AG09319 (cell line): ENCODE results near the gene LSAMP.
"Not testable (repeated sequence)": the region's sequence is repeated elsewhere in the genome, so short reads cannot be mapped to it uniquely, and the experiment has no call there.

ENCODE experiments used
- DNase-seq: peaks from one replicate; pipeline ENCODE4 v3.0.0-alpha.2; 2010; ENCODE audit warnings: low read depth; ENCODE audit errors: extremely low read depth
- TF ChIP-seq, protein P1 (sequence below): IDR thresholded peaks from 2 replicates; pipeline ENCODE4 v1.5.1; 2011; ENCODE audit warnings: low read depth, mild to moderate bottlenecking, inconsistent platforms, low read length, moderate library complexity

LSAMP gene

DNA sequence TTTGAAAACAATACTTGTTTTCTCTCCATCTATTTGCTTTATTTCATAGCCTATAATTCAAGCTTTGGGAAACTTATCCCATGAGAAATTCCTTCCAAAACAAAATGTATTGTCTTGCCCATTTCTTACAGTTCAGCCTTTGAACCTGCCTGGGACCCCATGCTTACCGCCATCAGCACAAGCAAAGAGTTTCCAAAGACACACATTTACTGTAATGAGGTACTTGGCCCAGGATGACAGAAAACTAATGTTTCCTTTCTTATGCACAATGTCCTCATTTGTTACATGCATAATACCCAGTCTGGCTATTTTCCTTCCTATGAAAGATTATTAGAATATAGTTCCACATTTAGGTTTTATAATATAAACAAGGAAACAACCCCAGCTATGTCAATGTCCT lies 641.6 kb downstream of the LSAMP start:
- TF ChIP-seq, protein P1, sequence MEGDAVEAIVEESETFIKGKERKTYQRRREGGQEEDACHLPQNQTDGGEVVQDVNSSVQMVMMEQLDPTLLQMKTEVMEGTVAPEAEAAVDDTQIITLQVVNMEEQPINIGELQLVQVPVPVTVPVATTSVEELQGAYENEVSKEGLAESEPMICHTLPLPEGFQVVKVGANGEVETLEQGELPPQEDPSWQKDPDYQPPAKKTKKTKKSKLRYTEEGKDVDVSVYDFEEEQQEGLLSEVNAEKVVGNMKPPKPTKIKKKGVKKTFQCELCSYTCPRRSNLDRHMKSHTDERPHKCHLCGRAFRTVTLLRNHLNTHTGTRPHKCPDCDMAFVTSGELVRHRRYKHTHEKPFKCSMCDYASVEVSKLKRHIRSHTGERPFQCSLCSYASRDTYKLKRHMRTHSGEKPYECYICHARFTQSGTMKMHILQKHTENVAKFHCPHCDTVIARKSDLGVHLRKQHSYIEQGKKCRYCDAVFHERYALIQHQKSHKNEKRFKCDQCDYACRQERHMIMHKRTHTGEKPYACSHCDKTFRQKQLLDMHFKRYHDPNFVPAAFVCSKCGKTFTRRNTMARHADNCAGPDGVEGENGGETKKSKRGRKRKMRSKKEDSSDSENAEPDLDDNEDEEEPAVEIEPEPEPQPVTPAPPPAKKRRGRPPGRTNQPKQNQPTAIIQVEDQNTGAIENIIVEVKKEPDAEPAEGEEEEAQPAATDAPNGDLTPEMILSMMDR, result no peak
- no peak for DNase-seq

DNA sequence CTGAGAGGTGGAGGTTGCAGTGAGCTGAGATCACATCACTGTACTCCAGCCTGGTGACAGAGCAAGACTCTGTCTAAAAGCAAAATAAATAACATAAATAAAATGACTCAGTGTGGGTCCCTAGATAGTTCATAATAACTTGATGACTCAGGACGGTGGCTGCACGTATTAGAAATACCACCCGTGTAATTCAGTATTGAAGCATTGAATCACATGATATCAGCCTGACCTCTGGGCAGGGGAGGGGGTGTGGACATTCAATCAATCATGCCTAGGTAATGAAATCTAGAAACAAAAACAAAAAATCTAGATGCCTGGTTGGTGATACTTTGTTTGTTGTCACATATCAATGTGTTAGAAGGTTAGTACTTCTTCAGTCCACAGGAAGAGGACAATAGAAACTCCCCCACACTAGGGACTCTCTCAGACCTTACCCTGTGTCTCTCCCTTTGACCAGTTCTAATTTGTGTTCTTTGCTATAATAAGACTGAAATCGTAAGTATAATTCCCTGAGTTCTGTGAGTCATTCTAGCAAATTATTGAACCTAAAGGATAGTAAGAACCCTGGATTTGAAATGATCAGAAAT lies 644.7 kb downstream of the LSAMP start:
- TF ChIP-seq, protein P1, result no peak
- DNase-seq, result no peak

DNA sequence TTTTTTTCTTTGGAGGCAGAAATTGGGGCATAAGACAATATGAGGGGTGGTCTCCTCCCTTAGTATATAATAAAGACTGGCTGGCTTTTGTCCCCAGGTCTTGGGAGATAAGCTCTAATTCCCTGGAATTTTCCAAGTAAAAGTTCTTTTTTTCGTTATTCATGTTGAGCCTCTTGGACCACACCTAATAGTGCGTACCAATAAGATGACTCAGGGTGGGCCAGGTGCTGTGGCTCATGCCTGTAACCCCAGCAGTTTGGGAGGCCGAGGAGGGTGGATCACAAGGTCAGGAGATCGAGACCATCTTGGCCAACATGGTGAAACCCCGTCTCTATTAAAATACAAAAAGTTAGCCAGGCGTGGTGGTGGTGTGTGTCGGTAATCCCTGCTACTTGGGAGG lies 645.2 kb downstream of the LSAMP start:
- not testable (repeated sequence) for DNase-seq

DNA sequence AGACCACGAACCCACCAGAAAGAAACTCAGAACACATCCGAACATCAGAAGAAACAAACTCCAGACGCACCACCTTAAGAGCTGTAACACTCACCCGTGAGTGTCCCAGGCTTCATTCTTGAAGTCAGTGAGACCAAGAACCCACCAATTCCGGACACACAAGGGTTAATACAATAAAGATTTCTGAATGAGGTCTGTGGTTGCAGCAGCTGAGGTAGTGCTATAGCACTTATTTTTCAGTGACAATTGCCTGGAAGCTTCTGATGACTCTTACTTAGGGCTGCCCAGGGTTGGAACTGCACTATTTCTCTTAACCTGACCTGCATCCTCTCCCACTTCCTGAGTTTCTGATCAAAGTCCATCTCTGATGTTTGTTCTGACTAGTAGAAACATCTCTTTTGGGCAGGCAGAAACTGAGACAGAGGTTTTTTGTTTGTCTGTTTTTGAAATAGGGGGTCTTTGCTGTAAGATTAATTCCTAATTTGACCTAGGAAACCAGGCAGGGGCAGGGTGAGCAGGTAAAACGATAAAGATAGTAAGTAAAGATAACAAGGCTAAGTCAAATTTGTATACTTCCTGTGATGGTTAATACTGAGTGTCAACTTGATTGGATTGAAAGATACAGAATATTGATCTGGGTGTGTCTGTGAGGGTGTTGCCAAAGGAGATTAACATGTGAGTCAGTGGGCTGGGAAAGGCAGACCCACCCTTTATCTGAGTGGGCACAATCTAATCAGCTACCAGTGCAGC lies 652.9 kb downstream of the LSAMP start:
- TF ChIP-seq, protein P1, result no peak
- DNase-seq, result no peak

DNA sequence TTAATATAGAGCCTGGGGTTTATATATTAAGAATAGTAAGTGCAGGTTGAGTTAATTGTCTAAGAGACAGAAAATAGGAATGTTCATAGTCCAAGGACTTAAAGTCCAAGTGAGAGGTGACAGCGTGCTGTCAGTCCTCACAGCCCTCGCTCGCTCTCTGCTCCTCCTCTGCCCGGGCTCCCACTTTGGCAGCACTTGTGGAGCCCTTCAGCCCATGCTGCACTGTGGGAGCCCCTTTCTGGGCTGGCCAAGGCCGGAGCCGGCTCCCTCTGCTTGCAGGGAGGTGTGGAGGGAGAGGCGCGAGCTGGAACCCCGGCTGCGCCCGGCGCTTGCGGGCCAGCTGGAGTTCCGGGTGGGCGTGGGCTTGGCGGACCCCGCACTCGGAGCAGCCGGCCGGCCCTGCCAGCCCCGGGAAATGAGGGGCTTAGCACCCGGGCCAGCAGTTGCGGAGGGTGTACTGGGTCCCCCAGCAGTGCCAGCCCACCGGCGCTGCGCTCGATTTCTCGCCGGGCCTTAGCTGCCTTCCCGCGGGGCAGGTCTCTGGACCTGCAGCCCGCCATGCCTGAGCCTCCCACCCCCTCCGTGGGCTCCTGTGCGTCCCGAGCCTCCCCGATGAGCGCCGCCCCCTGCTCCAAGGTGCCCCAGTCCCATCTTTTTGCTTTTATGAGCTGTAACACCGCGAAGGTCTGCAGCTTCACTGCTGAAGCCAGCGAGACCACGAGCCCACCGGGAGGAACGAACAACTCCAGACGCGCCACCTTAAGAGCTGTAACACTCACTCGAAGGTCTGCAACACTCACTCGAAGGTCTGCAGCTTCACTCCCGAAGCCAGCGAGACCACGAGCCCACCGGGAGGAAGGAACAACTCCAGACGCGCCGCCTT lies 653.8 kb downstream of the LSAMP start:
- not testable (repeated sequence) for DNase-seq

DNA sequence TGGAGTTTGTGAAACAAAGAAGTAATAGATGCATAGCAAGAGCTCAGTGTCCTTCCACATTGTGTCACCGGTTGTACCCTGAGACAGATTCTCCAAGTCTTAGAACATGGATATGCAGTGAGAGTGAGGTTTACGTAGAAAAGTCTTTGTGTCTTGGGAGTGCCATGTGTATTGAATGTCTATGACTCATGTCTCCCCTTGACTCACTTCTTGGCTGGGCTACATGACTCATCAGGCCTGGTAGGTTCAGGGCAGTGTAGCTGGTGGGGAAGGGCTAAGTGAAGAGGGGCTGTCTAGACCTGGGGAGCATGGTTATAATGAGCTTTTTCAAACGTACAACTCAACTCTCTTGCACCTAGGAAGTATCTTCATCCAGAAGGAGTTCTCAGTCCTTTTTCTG lies 654.5 kb downstream of the LSAMP start:
- TF ChIP-seq, protein P1, result no peak
- DNase-seq, result peak; percentile 68

DNA sequence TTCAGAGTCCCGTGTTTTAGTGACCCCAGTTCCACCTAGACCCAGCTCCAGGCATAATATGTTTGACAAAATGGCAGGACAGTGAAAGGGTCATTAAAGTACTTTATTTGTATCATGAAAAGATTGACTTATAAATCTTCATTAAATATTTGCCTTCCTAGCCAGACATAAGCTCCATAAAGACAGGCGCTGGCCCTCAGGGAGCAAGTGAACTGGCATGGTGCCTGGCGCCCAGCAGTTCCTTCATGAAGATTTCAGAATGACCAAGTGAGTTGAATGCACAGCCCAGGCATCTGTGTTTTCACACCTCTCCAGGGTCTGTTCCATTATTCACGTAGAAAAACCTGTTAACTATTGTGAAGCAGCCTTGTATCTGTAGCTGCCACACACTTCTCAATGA lies 655.8 kb downstream of the LSAMP start:
- no peak for DNase-seq
- TF ChIP-seq, protein P1, result no peak

DNA sequence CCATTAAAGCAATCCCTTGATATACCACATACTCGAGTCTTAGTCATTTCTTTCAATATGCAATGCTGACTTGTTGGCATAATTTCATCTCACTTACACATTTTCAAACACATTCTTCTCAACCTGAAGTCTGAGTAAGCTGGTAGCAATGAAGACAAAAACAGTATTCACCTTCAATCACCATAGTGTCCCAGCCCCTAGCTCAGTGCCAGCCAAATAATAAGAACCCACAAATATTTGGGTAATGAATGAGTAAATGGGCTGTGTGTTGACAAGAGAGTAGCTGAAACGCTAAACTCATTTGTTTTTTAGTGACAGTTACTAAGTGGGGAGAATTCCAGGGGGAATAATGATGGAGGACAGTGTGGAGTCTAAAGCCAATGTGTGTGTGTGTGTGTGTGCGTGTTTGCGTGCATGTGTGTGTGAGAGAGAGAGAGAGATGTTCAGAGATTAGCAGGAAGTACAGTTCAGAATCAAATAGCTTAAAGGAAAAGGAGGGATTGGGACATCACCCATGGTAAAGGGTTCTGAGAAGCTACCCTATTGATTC lies 656.3 kb downstream of the LSAMP start:
- TF ChIP-seq, protein P1, result no peak
- peak; percentile 60 for DNase-seq
